Measurements from ENCODE around the gene MSRB1. TPM values are rescaled to one million over a fixed set of nuclear protein-coding genes. Genes with fewer than 3 reads are reported as not detected.
A peak's percentile ranks its signal among the peaks of the same experiment; 100 is the strongest.

MSRB1 gene
- total and polyA plus RNA-seq, 9 donors, result 6.7 to 31.1 (median 21.9) TPM

GRCh38 chr16:1990351-1991134 lies 47.5 kb upstream of the MSRB1 start:
- WGBS, 3 donors, result 2 to 3% (median 2%) methylated on average over 46 to 50 of the region's 50 CpGs
- no peaks in the 10 kb centered on the region for H3K36me3 ChIP-seq
- no peaks in the 10 kb centered on the region for H3K27me3 ChIP-seq
- intact Hi-C loops (cut with DNase I), result no loop called here
- peak in 1 of 5 donors; percentile 47 for DNase-seq
- H3K4me1 ChIP-seq (ENCODE audit: insufficient read depth), result peaks cover 7% of the 10 kb centered on the region
- H3K9me3 ChIP-seq, result no peaks in the 10 kb centered on the region
- H3K27ac ChIP-seq, result no peak overlapping the region
- H3K4me3 ChIP-seq, result no peak overlapping the region
- TF ChIP-seq EP300 (IDR thresholded peaks at IDR 0.05) (no peak), CTCF (IDR thresholded peaks at IDR 0.05) (no peak), POLR2A (IDR thresholded peaks at IDR 0.05) (no peak)

GRCh38 chr16:1990101-1990350 lies 47.0 kb upstream of the MSRB1 start:
- no peaks in the 10 kb centered on the region for H3K9me3 ChIP-seq
- intact Hi-C loops (cut with DNase I), result no loop called here
- H3K4me3 ChIP-seq, result no peak overlapping the region
- no peaks in the 10 kb centered on the region for H3K36me3 ChIP-seq
- DNase-seq, result no peak
- no peaks in the 10 kb centered on the region for H3K27me3 ChIP-seq
- TF ChIP-seq POLR2A (IDR thresholded peaks at IDR 0.05) (no peak), EP300 (IDR thresholded peaks at IDR 0.05) (no peak), CTCF (IDR thresholded peaks at IDR 0.05) (no peak)
- 0 to 2% (median 1%) methylated on average over 6 to 25 of the region's 25 CpGs for WGBS, 3 donors
- no peak overlapping the region for H3K27ac ChIP-seq
- peaks cover 7% of the 10 kb centered on the region for H3K4me1 ChIP-seq (ENCODE audit: insufficient read depth)

- Histone ChIP-seq H3K4me3 (no peak within 1 kb of the TSS), H3K27me3 (no peaks in the 10 kb centered on the region), H3K9me3 (no peaks in the 10 kb centered on the region), H3K4me1 (ENCODE audit: insufficient read depth) (peaks cover 10% of the 10 kb centered on the region), H3K27ac (no peak within 1 kb of the TSS), H3K36me3 (no peaks in the 10 kb centered on the region)
- DNase-seq, result peak in 1 of 5 donors; percentile 38
- TF ChIP-seq CTCF (IDR thresholded peaks at IDR 0.05) (no peak), POLR2A (IDR thresholded peaks at IDR 0.05) (no peak), EP300 (IDR thresholded peaks at IDR 0.05) (no peak)
- intact Hi-C loops (cut with DNase I), result no loop called here
- WGBS, 3 donors, result 3 to 4% (median 4%) methylated on average over 50 to 67 of the region's 67 CpGs
Observed at GRCh38 chr16:1989209-1990100, 46.5 kb upstream of the MSRB1 start, which contains the start of gene SYNGR3. TSS of gene SYNGR3 (plus strand) at chr16:1989970. CDS start at chr16:1990103, 133 bp downstream.

GRCh38 chr16:1987198-1987597 lies 44.2 kb upstream of the MSRB1 start:
- H3K9me3 ChIP-seq, result no peaks in the 10 kb centered on the region
- no peak overlapping the region for H3K27ac ChIP-seq
- no peak for DNase-seq
- 88 to 89% (median 88%) methylated on average over 10 of the region's 10 CpGs for WGBS, 3 donors
- H3K4me1 ChIP-seq (ENCODE audit: insufficient read depth), result peaks cover 7% of the 10 kb centered on the region
- intact Hi-C loops (cut with DNase I), result no loop called here
- TF ChIP-seq EP300 (IDR thresholded peaks at IDR 0.05), result no peak
- TF ChIP-seq CTCF (IDR thresholded peaks at IDR 0.05), result no peak
- no peak for TF ChIP-seq POLR2A (IDR thresholded peaks at IDR 0.05)
- no peaks in the 10 kb centered on the region for H3K36me3 ChIP-seq
- H3K4me3 ChIP-seq, result no peak overlapping the region
- no peaks in the 10 kb centered on the region for H3K27me3 ChIP-seq

Measured in ovary (tissue), 9 donors.